Panc1 (cell line): ENCODE results near the gene FAM222B. TPM values are rescaled to one million over a fixed set of nuclear protein-coding genes. Genes with fewer than 3 reads are reported as not detected.

Source experiments
- ATAC-seq: fragments of 200-7000 bp; cut with Tn5 transposase; 2 replicates; pipeline ENCODE4 v1.9.1; 2020; ENCODE audit warnings: mild to moderate bottlenecking, moderate library complexity
- BruUV-seq: library from RNA; stranded (reverse); fragments of 400-500 nt; replicated peaks from 2 replicates; lab custom pipeline; 2021; lab: Mats Ljungman, UMichigan
- CTCF ChIA-PET: fragments of 300-600 bp; sonication (Branson Sonifier 250); formaldehyde crosslinking; loops from one replicate; lab custom pipeline; 2022; ENCODE audit warnings: antibody characterized with exemption; lab: Charles Lee
- POLR2A ChIA-PET: fragments of 300-600 bp; sonication (Branson Sonifier 250); formaldehyde crosslinking; loops from one replicate; lab custom pipeline; 2022; ENCODE audit warnings: antibody characterized with exemption; lab: Charles Lee
- DNase-seq: peaks from one replicate; pipeline ENCODE4 v3.0.0-alpha.2; 2010; ENCODE audit warnings: low read depth, low spot score
- H3K27ac ChIP-seq: 2 replicates; pipeline ENCODE4 v1.5.1; 2011; ENCODE audit warnings: mild to moderate bottlenecking, low read length, inconsistent platforms
- H3K27me3 ChIP-seq: fragments of 200-500 bp; sonication (Bioruptor generic); 2 replicates; pipeline ENCODE4 v1.6.0; 2014; ENCODE audit warnings: low read length, inconsistent platforms; ENCODE audit not compliant: control insufficient read depth, insufficient read depth
- H3K36me3 ChIP-seq: fragments of 200-500 bp; sonication (Bioruptor generic); 2 replicates; pipeline ENCODE4 v1.5.1; 2014; ENCODE audit warnings: inconsistent platforms, mild to moderate bottlenecking, low read length, moderate library complexity; ENCODE audit not compliant: control insufficient read depth, insufficient read depth
- H3K4me1 ChIP-seq: 2 replicates; pipeline ENCODE4 v1.5.1; 2011; ENCODE audit warnings: inconsistent platforms, mild to moderate bottlenecking, low read length, moderate library complexity; ENCODE audit not compliant: control insufficient read depth, insufficient read depth
- H3K4me3 ChIP-seq, 2 experiments: 2 replicates each; pipeline ENCODE4 v1.5.1; 2011 to 2012; ENCODE audit warnings: low read depth in 2 of 2, low read length in 2 of 2, mild to moderate bottlenecking in 2 of 2, inconsistent platforms in 1 of 2, moderate library complexity in 1 of 2
- H3K9me3 ChIP-seq: fragments of 200-500 bp; sonication (Bioruptor generic); 2 replicates; pipeline ENCODE4 v1.5.1; 2014; ENCODE audit warnings: low read depth, mild to moderate bottlenecking, inconsistent platforms, low read length, moderate library complexity; ENCODE audit not compliant: control insufficient read depth, insufficient read depth
- POLR2AphosphoS5 ChIP-seq: IDR thresholded peaks from 2 replicates; pipeline ENCODE4 v1.6.1; 2012; ENCODE audit warnings: mild to moderate bottlenecking, low read depth, low read length, moderate library complexity
- REST ChIP-seq, 2 experiments: IDR thresholded peaks; 2 replicates each; pipeline ENCODE4 v1.6.1; 2011 to 2012; ENCODE audit warnings: low read depth in 2 of 2, control low read depth in 1 of 2, low read length in 1 of 2, mild to moderate bottlenecking in 1 of 2, moderate library complexity in 1 of 2; ENCODE audit not compliant: insufficient read depth in 1 of 2
- SIN3A ChIP-seq: IDR thresholded peaks from 2 replicates; pipeline ENCODE4 v1.6.1; 2012; ENCODE audit warnings: low read depth, mild to moderate bottlenecking, low read length, moderate library complexity, borderline replicate concordance; ENCODE audit not compliant: insufficient read depth
- TCF7L2 ChIP-seq: IDR thresholded peaks from 2 replicates; pipeline ENCODE4 v1.6.1; 2011; ENCODE audit warnings: mild to moderate bottlenecking, low read depth, low read length, inconsistent platforms
- in situ Hi-C: cut with HindIII; loops from 2 replicates; pipeline ENCODE4 v1.10.0; 2016; ENCODE audit warnings: low sequenced_read_pairs, low pct_unique_long_range_greater_than_20kb
- intact Hi-C: fragments of 100-400 bp; cut with micrococcal nuclease; formaldehyde crosslinking; loops from one replicate; pipeline ENCODE4 v1.10.0; 2022; ENCODE audit not compliant: unreplicated experiment
- total RNA-seq: library from RNA; stranded (reverse); gene quantifications from one replicate; pipeline ENCODE4 v1.2.1, GENCODE V29; 2021; ENCODE audit not compliant: unreplicated experiment
- TF ChIP-seq, protein P1 (sequence below): fragments of 450-650 bp; IDR thresholded peaks from 2 replicates; pipeline ENCODE4 v1.5.1; 2017; ENCODE audit warnings: mild to moderate bottlenecking

FAM222B gene
- total RNA-seq, 1 experiment from 2014 or later = 38.5 TPM

DNA sequence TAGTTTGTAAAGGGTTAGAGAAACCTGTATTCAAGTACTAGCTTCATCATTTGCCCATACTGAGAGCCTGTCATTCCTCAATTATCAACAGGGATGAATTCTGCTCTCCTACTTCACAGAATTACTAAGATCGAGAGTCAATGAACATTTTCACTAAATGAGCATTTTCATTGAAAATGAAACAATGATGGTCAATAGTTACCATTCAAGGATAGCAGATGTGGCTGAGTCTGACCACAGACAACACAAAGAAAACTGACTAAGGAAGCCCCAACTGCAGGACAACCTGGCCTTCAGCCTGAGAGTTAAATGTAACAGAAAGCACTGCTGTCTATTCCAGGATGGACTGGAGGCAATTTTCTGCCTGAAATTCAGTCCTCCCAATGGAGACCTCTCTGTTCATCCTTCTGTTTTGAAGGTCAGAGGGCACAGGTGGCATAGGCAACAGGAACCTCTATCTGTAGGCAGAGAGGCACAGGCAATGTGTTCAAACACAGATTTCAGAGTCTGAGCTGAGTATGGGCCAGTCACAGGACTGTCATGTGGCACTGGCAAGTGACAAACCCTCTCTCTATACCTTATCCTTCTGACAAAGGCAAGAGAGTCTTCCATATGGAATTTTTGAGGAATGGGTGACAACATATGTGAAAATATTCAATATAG lies 79.3 kb downstream of the FAM222B start:
- no TSS peak for BruUV-seq
- Histone ChIP-seq H3K27ac (no peak overlapping the region), H3K4me3 (no peak overlapping the region), H3K27me3 (no peaks in the 10 kb centered on the region), H3K9me3 (no peaks in the 10 kb centered on the region), H3K36me3 (no peaks in the 10 kb centered on the region; the same call in 1 of the 2 replicates), H3K4me1 (peaks cover 17% of the 10 kb centered on the region)
- TF ChIP-seq SIN3A (no peak), POLR2AphosphoS5 (no peak), REST (IDR thresholded peaks at IDR 0.05; ENCODE audit: insufficient read depth in 1 of 2, low read depth in 2 of 2, low read length in 1 of 2) (no peak), TCF7L2 (no peak)
- TF ChIP-seq, protein P1, sequence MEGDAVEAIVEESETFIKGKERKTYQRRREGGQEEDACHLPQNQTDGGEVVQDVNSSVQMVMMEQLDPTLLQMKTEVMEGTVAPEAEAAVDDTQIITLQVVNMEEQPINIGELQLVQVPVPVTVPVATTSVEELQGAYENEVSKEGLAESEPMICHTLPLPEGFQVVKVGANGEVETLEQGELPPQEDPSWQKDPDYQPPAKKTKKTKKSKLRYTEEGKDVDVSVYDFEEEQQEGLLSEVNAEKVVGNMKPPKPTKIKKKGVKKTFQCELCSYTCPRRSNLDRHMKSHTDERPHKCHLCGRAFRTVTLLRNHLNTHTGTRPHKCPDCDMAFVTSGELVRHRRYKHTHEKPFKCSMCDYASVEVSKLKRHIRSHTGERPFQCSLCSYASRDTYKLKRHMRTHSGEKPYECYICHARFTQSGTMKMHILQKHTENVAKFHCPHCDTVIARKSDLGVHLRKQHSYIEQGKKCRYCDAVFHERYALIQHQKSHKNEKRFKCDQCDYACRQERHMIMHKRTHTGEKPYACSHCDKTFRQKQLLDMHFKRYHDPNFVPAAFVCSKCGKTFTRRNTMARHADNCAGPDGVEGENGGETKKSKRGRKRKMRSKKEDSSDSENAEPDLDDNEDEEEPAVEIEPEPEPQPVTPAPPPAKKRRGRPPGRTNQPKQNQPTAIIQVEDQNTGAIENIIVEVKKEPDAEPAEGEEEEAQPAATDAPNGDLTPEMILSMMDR = no peak
- CTCF ChIA-PET = interaction anchor here (0.5 to 1.9 kb wide), 24 partner anchors 9 to 190 kb away, joined by 3 to 12 read pairs (median 4); partner anchors contain the start of genes FLOT2 and TLCD1
- DNase-seq = no peak
- in situ Hi-C loops = loop anchor here (10.0 kb wide), 2 partner anchors 52 to 112 kb away; no protein-coding TSS in a partner anchor
- ATAC-seq = peak; percentile 29
- POLR2A ChIA-PET = interaction anchor here (0.6 to 0.7 kb wide), 3 partner anchors 13 to 109 kb away, joined by 3 to 9 read pairs (median 7); no protein-coding TSS in a partner anchor
- intact Hi-C loops = loop anchor here (1.0 to 10.0 kb wide), 2 partner anchors 45 to 112 kb away; no protein-coding TSS in a partner anchor

GRCh38 chr17:28760601-28761562 lies 81.7 kb downstream of the FAM222B start:
- Histone ChIP-seq H3K36me3 (no peaks in the 10 kb centered on the region; the same call in 1 of the 2 replicates), H3K4me1 (peaks cover 17% of the 10 kb centered on the region), H3K4me3 (no peak overlapping the region), H3K27ac (no peak overlapping the region), H3K27me3 (no peaks in the 10 kb centered on the region), H3K9me3 (no peaks in the 10 kb centered on the region)
- intact Hi-C loops = loop anchor here (10.0 kb wide), 1 partner anchor 114 kb away; no protein-coding TSS in a partner anchor
- TF ChIP-seq TCF7L2 (0 out of 2 replicates have a peak, but pooled peaks have one; percentile 41), REST (IDR thresholded peaks at IDR 0.05; ENCODE audit: insufficient read depth in 1 of 2, low read depth in 2 of 2, low read length in 1 of 2) (no peak), SIN3A (no peak), POLR2AphosphoS5 (no peak)
- TF ChIP-seq, protein P1 = no peak
- POLR2A ChIA-PET = interaction anchor here (0.5 kb wide), 1 partner anchor 48 kb away, joined by 8 read pairs; no protein-coding TSS in a partner anchor
- ATAC-seq (peak; percentile 49), DNase-seq (no peak)
- CTCF ChIA-PET = no interaction called here
- in situ Hi-C loops = loop anchor here (10.0 kb wide), 2 partner anchors 54 to 114 kb away; no protein-coding TSS in a partner anchor
- no TSS peak for BruUV-seq
